ENCODE data around the gene GRM5.

DNA sequence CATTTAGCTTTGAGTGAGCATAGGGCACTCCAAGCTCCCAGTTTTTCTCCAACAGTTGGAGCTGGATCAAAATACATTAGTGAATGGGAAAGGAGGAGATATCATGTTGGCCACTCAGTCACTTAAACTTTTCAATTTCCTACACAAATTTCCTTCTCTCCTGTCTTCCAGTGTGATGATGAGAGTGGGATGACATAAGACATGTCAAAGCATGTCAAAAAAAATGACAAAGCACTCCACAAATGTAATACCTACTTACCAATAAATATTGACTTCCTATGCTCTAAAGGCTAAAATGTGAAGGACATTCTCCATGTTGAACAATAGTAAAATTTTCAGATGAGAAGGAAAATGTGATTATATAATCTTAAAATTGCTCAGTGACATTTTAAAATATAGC is 1.5 kb upstream of the GRM5 start:
- TF ChIP-seq EZH2phosphoT487 (IDR thresholded peaks at IDR 0.05; ENCODE audit: borderline replicate concordance, low read length) = no peak
- TF ChIP-seq, protein P1, sequence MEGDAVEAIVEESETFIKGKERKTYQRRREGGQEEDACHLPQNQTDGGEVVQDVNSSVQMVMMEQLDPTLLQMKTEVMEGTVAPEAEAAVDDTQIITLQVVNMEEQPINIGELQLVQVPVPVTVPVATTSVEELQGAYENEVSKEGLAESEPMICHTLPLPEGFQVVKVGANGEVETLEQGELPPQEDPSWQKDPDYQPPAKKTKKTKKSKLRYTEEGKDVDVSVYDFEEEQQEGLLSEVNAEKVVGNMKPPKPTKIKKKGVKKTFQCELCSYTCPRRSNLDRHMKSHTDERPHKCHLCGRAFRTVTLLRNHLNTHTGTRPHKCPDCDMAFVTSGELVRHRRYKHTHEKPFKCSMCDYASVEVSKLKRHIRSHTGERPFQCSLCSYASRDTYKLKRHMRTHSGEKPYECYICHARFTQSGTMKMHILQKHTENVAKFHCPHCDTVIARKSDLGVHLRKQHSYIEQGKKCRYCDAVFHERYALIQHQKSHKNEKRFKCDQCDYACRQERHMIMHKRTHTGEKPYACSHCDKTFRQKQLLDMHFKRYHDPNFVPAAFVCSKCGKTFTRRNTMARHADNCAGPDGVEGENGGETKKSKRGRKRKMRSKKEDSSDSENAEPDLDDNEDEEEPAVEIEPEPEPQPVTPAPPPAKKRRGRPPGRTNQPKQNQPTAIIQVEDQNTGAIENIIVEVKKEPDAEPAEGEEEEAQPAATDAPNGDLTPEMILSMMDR (conservative IDR thresholded peaks at IDR 0.05; ENCODE audit: low read depth, low read length) = no peak

Measured in PC-3 (cell line).